Activated CD4-positive, alpha-beta T cell treated with anti-CD3 and anti-CD28 coated beads, Interleukin-2, amount 50 U/mL, for 4 hours (primary cell): ENCODE results near the gene CTDSP1.

Source experiments
- DNase-seq, 2 experiments: peaks; one replicate each; pipeline ENCODE4 v3.0.0-alpha.2; 2020

CTDSP1 gene

GRCh38 chr2:218383892-218384519 is 15.7 kb upstream of the CTDSP1 start:
- no peak for DNase-seq

- no peak for DNase-seq
Measured at GRCh38 chr2:218384975-218385374, 14.7 kb upstream of the CTDSP1 start.

GRCh38 chr2:218386505-218387368 is 12.9 kb upstream of the CTDSP1 start:
- no peak for DNase-seq

GRCh38 chr2:218387369-218388194 is 12.1 kb upstream of the CTDSP1 start:
- no peak for DNase-seq

- no peak for DNase-seq
Measured at GRCh38 chr2:218389333-218390150, 10.1 kb upstream of the CTDSP1 start.

GRCh38 chr2:218391202-218391601 is 8.5 kb upstream of the CTDSP1 start:
- DNase-seq, result no peak

GRCh38 chr2:218392459-218392858 is 7.2 kb upstream of the CTDSP1 start:
- DNase-seq, result no peak

GRCh38 chr2:218392891-218393462 is 6.7 kb upstream of the CTDSP1 start:
- DNase-seq, result no peak

GRCh38 chr2:218393750-218394290 is 5.8 kb upstream of the CTDSP1 start:
- DNase-seq, result no peak

GRCh38 chr2:218394298-218395089 is 5.2 kb upstream of the CTDSP1 start:
- DNase-seq, result no peak

- no peak for DNase-seq
Measured at GRCh38 chr2:218395090-218395444, 4.6 kb upstream of the CTDSP1 start.

- no peak for DNase-seq
Measured at GRCh38 chr2:218395456-218395825, 4.2 kb upstream of the CTDSP1 start.

- DNase-seq, result peak; percentile 91 to 93
Measured at GRCh38 chr2:218395826-218396687, 3.6 kb upstream of the CTDSP1 start.

GRCh38 chr2:218396688-218397462 is 2.8 kb upstream of the CTDSP1 start:
- DNase-seq, result peak; percentile 39 to 44

GRCh38 chr2:218397463-218397819 is 2.2 kb upstream of the CTDSP1 start:
- no peak for DNase-seq

- no peak for DNase-seq
Measured at GRCh38 chr2:218397820-218398436, 1.7 kb upstream of the CTDSP1 start.

GRCh38 chr2:218398437-218399390 is 954 bp upstream of the CTDSP1 start:
- peak; percentile 40 to 47 for DNase-seq
